Small intestine (tissue), 7 donors: Measurements from ENCODE around the gene VRK3. TPM values are rescaled to one million over a fixed set of nuclear protein-coding genes. Genes with fewer than 3 reads are reported as not detected.

ENCODE experiments used
- DNase-seq, 2 donors: peaks; one replicate each; pipeline versions ENCODE4 v3.0.0 to v3.0.0-alpha.2; 2013
- FAIRE-seq: peaks from 2 replicates; lab custom pipeline; 2012; peaks lifted over from hg19 to GRCh38; lab: Jason Lieb, UNC
- H3K27ac ChIP-seq, 3 donors: one replicate each; pipeline ENCODE4 v1.5.1; 2013; ENCODE audit warnings: low read length in 2 of 3, mild to moderate bottlenecking in 2 of 3, control low read depth in 1 of 3, inconsistent platforms in 1 of 3, low read depth in 1 of 3, moderate library complexity in 1 of 3
- H3K27me3 ChIP-seq, 3 donors: one replicate each; pipeline ENCODE4 v1.6.1; 2013; ENCODE audit warnings: low read length in 3 of 3, inconsistent platforms in 1 of 3; ENCODE audit not compliant: control insufficient read depth in 3 of 3, insufficient read depth in 3 of 3
- H3K36me3 ChIP-seq, 3 donors: one replicate each; pipeline ENCODE4 v1.6.1; 2013; ENCODE audit warnings: low read length in 3 of 3, inconsistent platforms in 1 of 3, low read depth in 1 of 3, mild to moderate bottlenecking in 1 of 3, moderate library complexity in 1 of 3; ENCODE audit not compliant: control insufficient read depth in 3 of 3, insufficient read depth in 2 of 3
- H3K4me1 ChIP-seq, 3 donors: one replicate each; pipeline ENCODE4 v1.6.1; 2013; ENCODE audit warnings: low read length in 2 of 3, inconsistent platforms in 1 of 3, low read depth in 1 of 3, mild to moderate bottlenecking in 1 of 3, moderate library complexity in 1 of 3; ENCODE audit not compliant: control insufficient read depth in 3 of 3, insufficient read depth in 2 of 3
- H3K4me3 ChIP-seq, 3 donors: one replicate each; pipeline ENCODE4 v1.5.1; 2013; ENCODE audit warnings: low read length in 3 of 3, control low read depth in 1 of 3, inconsistent platforms in 1 of 3, low read depth in 1 of 3, mild to moderate bottlenecking in 1 of 3, moderate library complexity in 1 of 3
- H3K9me3 ChIP-seq, 2 donors: one replicate each; pipeline ENCODE4 v1.6.1; 2013; ENCODE audit warnings: low read depth in 1 of 2, low read length in 1 of 2; ENCODE audit not compliant: control insufficient read depth in 2 of 2, insufficient read depth in 1 of 2
- WGBS, 3 donors: extraction: QIAGEN DNeasy Blood & Tissue Kit; methylation state at CpG; one replicate each; pipeline ENCODE4 v1.1.7; 2013; 5-methylcytosine and 5-hydroxymethylcytosine counted together
- polyA plus RNA-seq, 4 donors: library from polyadenylated mRNA; stranded (reverse) in 3 of 4; unstranded in 1 of 4; fragments of 200-250 nt in 3 of 4; fragments of 120-200 nt in 1 of 4; gene quantifications; one replicate each; pipeline versions ENCODE4 v1.2.1 to v1.2.3, GENCODE V29; 2013
- donor health status: healthy with polysubstance abuse.
- donor health status: control.
- donor health status: control.
- donor health status: Bipolar disorder and iron deficiency.
- donor health status: healthy.

The VRK3 gene
- polyA plus RNA-seq, 4 donors = 39.8 to 63.3 (median 48.9) TPM

DNA sequence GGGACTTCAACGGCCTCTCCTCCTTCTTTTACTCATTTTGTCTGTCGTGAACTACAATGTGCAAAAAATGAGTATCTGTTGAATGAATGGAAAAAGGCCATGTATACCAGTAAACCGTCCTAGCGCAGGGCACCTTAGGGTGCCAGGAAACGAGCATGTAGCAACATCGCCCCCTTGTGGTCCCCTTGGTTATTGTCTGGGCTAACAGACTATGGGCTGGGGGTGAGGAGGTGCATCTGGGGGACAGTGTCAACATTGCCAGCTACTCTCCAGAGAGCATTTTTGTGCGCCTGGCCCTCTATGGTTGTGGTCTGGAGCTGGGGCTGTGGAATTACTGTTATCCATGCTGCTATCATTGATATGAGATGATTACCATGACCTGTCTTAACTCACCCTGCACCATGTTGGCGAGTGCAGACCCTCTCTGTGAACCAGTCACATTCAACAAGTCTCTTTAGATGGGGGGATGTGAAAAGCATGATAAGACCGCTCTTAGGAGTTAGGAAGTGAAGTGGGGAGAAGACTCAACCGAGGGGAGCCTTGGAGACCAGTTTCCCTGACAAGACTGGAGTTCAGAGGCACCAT lies 41.4 kb downstream of the VRK3 start:
- no peak overlapping the region for H3K4me3 ChIP-seq
- no peaks in the 10 kb centered on the region for H3K9me3 ChIP-seq
- no peak for FAIRE-seq
- 47 to 52% (median 49%) methylated on average over 10 of the region's 10 CpGs for WGBS, 3 donors
- DNase-seq = peak; percentile 48 to 68
- H3K4me1 ChIP-seq = peaks cover 0 to 27% (median 0%) of the 10 kb centered on the region in 3 donors
- H3K27me3 ChIP-seq = no peaks in the 10 kb centered on the region
- H3K27ac ChIP-seq = no peak overlapping the region
- H3K36me3 ChIP-seq = peaks cover 3 to 71% (median 9%) of the 10 kb centered on the region in 3 donors

DNA sequence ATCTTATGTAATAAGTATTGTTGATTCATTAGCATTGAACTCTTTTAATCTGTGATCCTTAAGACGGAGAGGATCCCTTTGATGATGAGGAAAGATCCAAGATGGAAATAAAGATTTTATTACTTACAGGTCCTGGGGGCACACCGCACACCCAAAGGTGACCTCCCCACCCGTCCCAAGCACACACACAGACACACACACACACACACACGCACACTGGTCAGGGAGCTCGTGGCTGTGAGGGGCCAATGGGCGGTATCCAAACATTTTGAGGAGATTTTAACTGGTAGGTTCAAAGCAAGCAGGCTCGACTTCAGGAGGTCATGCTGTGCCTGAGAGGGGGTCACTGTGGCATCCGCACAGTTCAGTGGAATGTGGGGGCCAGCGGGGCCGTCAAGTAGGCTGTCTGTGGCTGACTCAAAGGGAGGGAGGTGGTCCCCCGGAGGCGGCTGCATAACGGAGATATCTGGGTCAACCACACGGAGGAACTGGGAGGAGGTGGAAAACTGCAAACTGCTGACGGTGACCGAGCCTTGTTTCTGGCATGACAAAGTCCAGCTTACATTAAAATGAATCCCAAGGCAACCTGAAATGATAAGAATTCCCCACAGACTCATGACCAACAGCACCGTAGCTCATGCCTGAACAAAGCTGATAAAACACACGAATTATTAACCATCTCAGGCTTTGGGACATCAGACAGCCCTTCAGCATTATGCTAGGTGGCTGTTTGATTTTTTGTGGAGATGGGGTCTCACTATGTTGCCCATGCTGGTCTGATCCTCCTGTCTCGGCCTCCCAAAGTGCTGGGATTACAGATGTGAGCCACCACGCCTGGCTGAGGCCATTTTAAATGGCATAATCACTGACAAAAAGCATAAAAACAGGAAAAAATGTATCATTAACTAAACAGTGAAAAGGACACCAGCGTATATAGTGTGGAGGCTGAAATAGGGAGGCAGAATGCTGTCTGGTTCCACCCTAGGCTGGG lies 43.3 kb downstream of the VRK3 start:
- H3K4me1 ChIP-seq = peaks cover 0 to 37% (median 0%) of the 10 kb centered on the region in 3 donors
- peaks cover 9 to 73% (median 12%) of the 10 kb centered on the region in 3 donors for H3K36me3 ChIP-seq
- 75 to 83% (median 78%) methylated on average over 21 of the region's 21 CpGs for WGBS, 3 donors
- no peaks in the 10 kb centered on the region for H3K27me3 ChIP-seq
- no peak overlapping the region for H3K4me3 ChIP-seq
- DNase-seq = peak in 1 of 2 donors; percentile 89
- peak overlapping the region in 1 of 3 donors; percentile 89 for H3K27ac ChIP-seq
- no peak for FAIRE-seq
- H3K9me3 ChIP-seq = no peaks in the 10 kb centered on the region

DNA sequence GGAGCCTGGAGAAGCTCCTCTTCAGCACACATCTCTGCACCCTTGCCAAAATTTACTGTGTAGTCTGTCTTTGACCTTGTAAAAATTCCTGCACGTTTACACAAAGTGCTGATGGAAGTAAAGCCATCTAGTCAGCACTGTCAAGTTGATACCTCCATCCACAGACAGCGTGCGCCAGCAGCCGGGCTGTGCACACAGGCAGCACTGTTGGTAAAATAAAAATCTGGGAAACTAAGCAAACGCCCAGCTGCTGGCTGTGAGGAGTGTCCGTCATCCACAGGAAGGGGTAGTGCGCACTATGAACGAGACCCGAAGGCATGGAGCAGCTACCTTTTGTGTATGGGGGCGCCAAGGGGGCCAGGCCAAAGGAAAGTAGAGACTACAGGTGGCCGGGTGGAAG lies 46.8 kb downstream of the VRK3 start:
- Histone ChIP-seq H3K36me3 (peaks cover 5 to 62% (median 9%) of the 10 kb centered on the region in 3 donors), H3K27ac (no peak overlapping the region), H3K4me1 (peaks cover 0 to 42% (median 0%) of the 10 kb centered on the region in 3 donors), H3K27me3 (no peaks in the 10 kb centered on the region), H3K9me3 (no peaks in the 10 kb centered on the region), H3K4me3 (no peak overlapping the region)
- 89 to 93% (median 90%) methylated on average over 11 of the region's 11 CpGs for WGBS, 3 donors
- FAIRE-seq (no peak), DNase-seq (no peak)

DNA sequence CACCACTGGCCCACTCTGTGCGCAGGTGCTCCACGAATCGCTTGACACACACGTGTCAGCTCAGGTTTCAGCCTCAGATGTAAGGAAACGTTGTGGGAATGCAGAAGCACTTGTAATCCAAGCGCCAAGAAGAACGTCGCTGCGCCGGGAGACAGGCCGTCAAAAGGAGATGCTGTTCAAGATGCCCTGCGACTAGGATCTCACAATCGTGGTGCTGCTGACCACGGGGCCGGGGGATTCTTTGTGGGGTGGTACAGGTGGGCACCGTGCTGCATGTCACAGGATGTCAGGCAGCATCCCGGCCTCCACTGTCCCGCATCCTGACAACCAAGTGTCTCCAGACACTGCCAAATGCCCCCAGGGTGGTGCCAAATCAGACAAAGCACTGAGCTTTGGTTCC lies 47.3 kb downstream of the VRK3 start:
- Histone ChIP-seq H3K36me3 (peaks cover 5 to 63% (median 9%) of the 10 kb centered on the region in 3 donors), H3K27ac (no peak overlapping the region), H3K9me3 (no peaks in the 10 kb centered on the region), H3K4me3 (no peak overlapping the region), H3K27me3 (no peaks in the 10 kb centered on the region), H3K4me1 (peaks cover 0 to 38% (median 0%) of the 10 kb centered on the region in 3 donors)
- no peak for DNase-seq
- WGBS, 3 donors = 86 to 94% (median 92%) methylated on average over 18 of the region's 18 CpGs
- FAIRE-seq = no peak

DNA sequence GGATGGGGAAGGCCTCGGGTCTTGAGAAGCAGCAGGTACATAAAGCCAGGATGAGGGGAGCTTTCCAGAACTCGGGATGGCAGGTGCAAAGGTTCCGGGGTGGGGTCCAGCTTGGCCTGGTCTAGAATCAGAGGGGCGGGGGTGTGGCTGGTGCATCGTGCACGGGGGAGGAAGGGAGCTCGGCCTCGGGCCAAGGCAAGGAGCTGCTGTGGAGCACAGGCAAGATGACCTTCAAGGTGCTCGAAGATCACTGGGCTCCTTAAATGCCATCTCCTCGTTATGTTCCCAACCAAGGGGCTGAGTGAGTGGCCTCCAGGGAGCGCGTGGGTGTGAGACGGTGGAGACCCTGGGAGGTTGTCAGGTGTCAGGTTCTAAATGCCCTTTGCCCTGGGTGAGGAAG lies 48.1 kb downstream of the VRK3 start:
- peak overlapping the region in 1 of 3 donors; percentile 38 for H3K27ac ChIP-seq
- H3K36me3 ChIP-seq = peaks cover 5 to 68% (median 9%) of the 10 kb centered on the region in 3 donors
- H3K27me3 ChIP-seq = no peaks in the 10 kb centered on the region
- DNase-seq (peak in 1 of 2 donors; percentile 54), FAIRE-seq (no peak)
- no peak overlapping the region for H3K4me3 ChIP-seq
- H3K9me3 ChIP-seq = no peaks in the 10 kb centered on the region
- H3K4me1 ChIP-seq = peaks cover 0 to 32% (median 0%) of the 10 kb centered on the region in 3 donors
- WGBS, 3 donors = 57 to 80% (median 73%) methylated on average over 13 of the region's 13 CpGs

DNA sequence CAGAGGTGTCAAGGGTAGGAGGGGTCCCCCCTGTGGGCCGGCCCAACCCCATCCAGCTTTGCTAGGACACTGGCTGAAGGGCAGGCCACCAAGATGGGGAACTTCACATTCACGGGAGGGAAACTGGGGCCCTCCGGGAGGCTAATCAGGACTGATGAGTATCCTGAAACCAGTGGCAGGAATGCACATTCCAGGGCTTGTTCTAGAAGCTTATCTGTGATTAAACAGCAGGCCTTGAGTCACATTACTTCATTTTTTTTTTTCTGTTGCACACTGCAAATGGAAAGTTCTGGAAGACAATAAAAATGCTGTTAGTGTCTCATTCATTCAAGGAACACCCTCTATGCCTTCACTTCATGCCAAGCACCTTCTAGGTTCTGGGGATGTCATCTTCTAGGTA lies 48.7 kb downstream of the VRK3 start:
- Histone ChIP-seq H3K4me3 (no peak overlapping the region), H3K9me3 (no peaks in the 10 kb centered on the region), H3K4me1 (peaks cover 0 to 29% (median 0%) of the 10 kb centered on the region in 3 donors), H3K36me3 (peaks cover 5 to 64% (median 9%) of the 10 kb centered on the region in 3 donors), H3K27ac (peak overlapping the region in 1 of 3 donors; percentile 38), H3K27me3 (no peaks in the 10 kb centered on the region)
- FAIRE-seq (no peak), DNase-seq (no peak)
- 80 to 84% (median 83%) methylated on average over 3 of the region's 3 CpGs for WGBS, 3 donors

DNA sequence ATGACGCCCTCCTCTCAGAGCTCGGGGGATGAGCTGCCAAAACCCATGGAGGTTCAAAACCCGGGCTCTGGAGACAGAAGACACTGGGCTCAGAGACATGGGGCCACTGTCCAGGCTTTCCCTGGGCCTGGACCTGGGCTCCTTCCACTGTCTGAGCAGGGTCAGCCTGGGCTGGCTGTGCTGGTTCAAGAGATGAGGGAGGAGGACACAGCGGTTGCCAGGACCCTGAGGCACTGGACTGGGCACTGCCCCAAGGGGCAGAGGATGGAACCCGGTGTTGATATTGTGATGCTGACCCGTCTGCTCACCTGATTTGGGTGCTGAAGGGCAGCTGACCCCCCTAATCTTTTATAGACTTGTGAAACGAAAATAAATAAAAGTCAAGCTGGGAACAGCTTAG lies 50.1 kb downstream of the VRK3 start:
- Histone ChIP-seq H3K36me3 (peaks cover 5 to 55% (median 9%) of the 10 kb centered on the region in 3 donors), H3K27me3 (no peaks in the 10 kb centered on the region), H3K4me1 (peaks cover 0 to 22% (median 0%) of the 10 kb centered on the region in 3 donors), H3K27ac (no peak overlapping the region), H3K4me3 (no peak overlapping the region), H3K9me3 (no peaks in the 10 kb centered on the region)
- WGBS, 3 donors = 73 to 87% (median 73%) methylated on average over 7 of the region's 7 CpGs
- DNase-seq = no peak
- no peak for FAIRE-seq

DNA sequence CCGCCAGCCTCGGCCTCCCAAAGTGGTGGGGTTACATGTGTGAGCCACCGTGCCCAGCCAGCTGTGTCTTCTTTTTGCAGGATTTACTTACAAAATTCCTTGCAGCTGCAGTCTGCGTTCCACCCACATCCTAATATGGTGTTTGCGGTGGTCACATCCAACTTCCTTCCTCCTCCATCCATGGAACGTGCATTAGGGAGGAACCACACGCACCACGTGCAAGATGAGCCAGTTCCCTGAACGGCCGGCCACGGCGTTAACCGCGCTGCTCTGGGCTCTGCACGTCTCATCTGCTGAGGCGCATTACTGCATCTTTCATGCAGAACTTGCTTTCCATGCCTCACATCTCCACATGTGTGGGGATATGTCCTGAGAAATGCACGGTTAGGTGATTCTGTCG lies 51.2 kb downstream of the VRK3 start:
- Histone ChIP-seq H3K4me1 (peaks cover 0 to 22% (median 0%) of the 10 kb centered on the region in 3 donors), H3K27me3 (no peaks in the 10 kb centered on the region), H3K4me3 (no peak overlapping the region), H3K27ac (no peak overlapping the region), H3K36me3 (peaks cover 5 to 50% (median 9%) of the 10 kb centered on the region in 3 donors), H3K9me3 (no peaks in the 10 kb centered on the region)
- 86 to 93% (median 86%) methylated on average over 18 of the region's 18 CpGs for WGBS, 3 donors
- FAIRE-seq = no peak
- DNase-seq = no peak
